GM23248 (cell line): ENCODE measurements around the gene CD109. TPM values are rescaled to one million over a fixed set of nuclear protein-coding genes. Genes with fewer than 3 reads are reported as not detected.

ENCODE experiments used
- DNase-seq: peaks from one replicate; pipeline ENCODE4 v3.0.0-alpha.2; 2015
- H2AFZ ChIP-seq: fragments of 200-600 bp; sonication (generic); 2 replicates; pipeline ENCODE4 v1.6.1; 2016; ENCODE audit warnings: antibody characterized with exemption
- H3F3A ChIP-seq: fragments of 200-600 bp; sonication (generic); 2 replicates; pipeline ENCODE4 v1.6.1; 2016; ENCODE audit warnings: mild to moderate bottlenecking, antibody characterized with exemption, mixed run types; ENCODE audit not compliant: insufficient read depth
- H3K27ac ChIP-seq: fragments of 200-600 bp; sonication (generic); 2 replicates; pipeline ENCODE4 v1.5.1; 2016; ENCODE audit warnings: mild to moderate bottlenecking
- H3K27me3 ChIP-seq: fragments of 200-600 bp; sonication (generic); replicated peaks from 2 replicates; pipeline ENCODE4 v1.6.1; 2016; ENCODE audit warnings: mild to moderate bottlenecking; ENCODE audit not compliant: insufficient read depth
- H3K36me3 ChIP-seq: fragments of 200-600 bp; sonication (generic); 2 replicates; pipeline ENCODE4 v1.6.1; 2016; ENCODE audit warnings: low read depth, mild to moderate bottlenecking
- H3K4me1 ChIP-seq: fragments of 200-600 bp; sonication (generic); 2 replicates; pipeline ENCODE4 v1.6.1; 2016; ENCODE audit warnings: mild to moderate bottlenecking; ENCODE audit not compliant: insufficient read depth
- H3K4me2 ChIP-seq: fragments of 200-600 bp; sonication (generic); one replicate; pipeline ENCODE4 v1.6.1; 2016; ENCODE audit warnings: mild to moderate bottlenecking; ENCODE audit not compliant: unreplicated experiment
- H3K4me3 ChIP-seq: fragments of 200-600 bp; sonication (generic); 2 replicates; pipeline ENCODE4 v1.5.1; 2016; ENCODE audit warnings: mild to moderate bottlenecking
- H3K79me2 ChIP-seq: fragments of 200-600 bp; sonication (generic); 2 replicates; pipeline ENCODE4 v1.6.1; 2016; ENCODE audit warnings: mild to moderate bottlenecking; ENCODE audit not compliant: insufficient read depth
- H3K9ac ChIP-seq: fragments of 200-600 bp; sonication (generic); 2 replicates; pipeline ENCODE4 v1.6.1; 2016; ENCODE audit warnings: mild to moderate bottlenecking
- H3K9me2 ChIP-seq: fragments of 200-600 bp; sonication (generic); 2 replicates; pipeline ENCODE4 v1.6.1; 2016; ENCODE audit warnings: mixed run types, mild to moderate bottlenecking, moderate library complexity; ENCODE audit not compliant: insufficient read depth
- H3K9me3 ChIP-seq: fragments of 200-600 bp; sonication (generic); one replicate; pipeline ENCODE4 v1.6.1; 2017; ENCODE audit warnings: low read depth
- H4K20me1 ChIP-seq: fragments of 200-600 bp; sonication (generic); 2 replicates; pipeline ENCODE4 v1.6.0; 2016; ENCODE audit not compliant: insufficient read depth
- EZH2 ChIP-seq: fragments of 200-600 bp; sonication (generic); IDR thresholded peaks from 2 replicates; pipeline ENCODE4 v1.6.1; 2018; ENCODE audit warnings: antibody characterized with exemption, mild to moderate bottlenecking; ENCODE audit not compliant: insufficient read depth, poor library complexity, severe bottlenecking
- EZH2phosphoT487 ChIP-seq: fragments of 200-600 bp; sonication (generic); IDR thresholded peaks from 2 replicates; pipeline ENCODE4 v1.6.1; 2018; ENCODE audit warnings: antibody characterized with exemption, moderate library complexity, mild to moderate bottlenecking, low read depth; ENCODE audit not compliant: insufficient read depth
- WGBS, 2 experiments: methylation state at CpG; one replicate each; pipeline ENCODE4 v1.1.6; 2015 to 2017; ENCODE audit warnings: low lambda C conversion rate in 2 of 2, low coverage in 1 of 2; ENCODE audit errors: missing lambda C conversion rate in 2 of 2; 5-methylcytosine and 5-hydroxymethylcytosine counted together
- in situ Hi-C: fragments of 300-500 bp; cut with MboI; formaldehyde crosslinking; loops from 2 replicates; pipeline ENCODE4 v1.15.0; 2020
- polyA plus RNA-seq: library from polyadenylated mRNA; unstranded; fragments of >200 nt; fragmentation: Nextera tagmentation; extraction: Ambion mirVana; gene quantifications from 2 replicates; pipeline ENCODE4 v1.2.1, GENCODE V29; 2016
- total RNA-seq: library from RNA; depleted of rRNA; stranded (reverse); fragments of >200 nt; shearing (Covaris generic); gene quantifications from 2 replicates; pipeline ENCODE4 v1.2.3, GENCODE V29; 2014

CD109 gene
- total and polyA plus RNA-seq, 2 experiments from 2014 or later = 31.3 to 68.6 TPM

GRCh38 chr6:73653571-73654424, 42.2 kb upstream of the CD109 start, which contains the start of gene SLC17A5:
SLC17A5 (minus strand) TSS chr6:73653992; CDS start chr6:73653886, 106 bp downstream.
- Histone ChIP-seq H3K9ac (peak within 1 kb of the TSS; percentile 98), H3K27ac (peak within 1 kb of the TSS; percentile 81), H4K20me1 (no peaks in the 10 kb centered on the region), H3K27me3 (no peaks in the 10 kb centered on the region), H3K79me2 (peaks cover 17% of the 10 kb centered on the region), H3K9me3 (no peaks in the 10 kb centered on the region), H2AFZ (peak within 1 kb of the TSS; percentile 91), H3K4me2 (peak within 1 kb of the TSS; percentile 94), H3K9me2 (no peaks in the 10 kb centered on the region), H3K36me3 (no peaks in the 10 kb centered on the region), H3K4me3 (peak within 1 kb of the TSS; percentile 84), H3K4me1 (0 out of 2 replicates have a peak, but pooled peaks cover 2% of the 10 kb centered on the region), H3F3A (no peaks in the 10 kb centered on the region)
- in situ Hi-C loops = no loop called here
- no peak for TF ChIP-seq EZH2phosphoT487
- TF ChIP-seq EZH2 = no peak
- WGBS, 2 experiments = 0 to 1% methylated on average over 53 to 65 of the region's 90 CpGs
- peak; percentile 98 for DNase-seq

GRCh38 chr6:73655341-73655917, 40.6 kb upstream of the CD109 start:
- peak; percentile 13 for DNase-seq
- H3K79me2 ChIP-seq = peaks cover 17% of the 10 kb centered on the region
- no peaks in the 10 kb centered on the region for H3K9me2 ChIP-seq
- peak overlapping the region; percentile 98 for H3K9ac ChIP-seq
- TF ChIP-seq EZH2phosphoT487 (no peak), EZH2 (no peak)
- no peaks in the 10 kb centered on the region for H3F3A ChIP-seq
- H3K4me2 ChIP-seq = peak overlapping the region; percentile 91
- no peaks in the 10 kb centered on the region for H4K20me1 ChIP-seq
- 74 to 80% methylated on average over 2 of the region's 2 CpGs for WGBS, 2 experiments
- in situ Hi-C loops = no loop called here
- H3K36me3 ChIP-seq = no peaks in the 10 kb centered on the region
- H3K27ac ChIP-seq = peak overlapping the region; percentile 81
- H3K27me3 ChIP-seq = no peaks in the 10 kb centered on the region
- H3K4me3 ChIP-seq = peak overlapping the region; percentile 84
- no peaks in the 10 kb centered on the region for H3K4me1 ChIP-seq
- H2AFZ ChIP-seq = peak overlapping the region; percentile 91
- no peaks in the 10 kb centered on the region for H3K9me3 ChIP-seq

GRCh38 chr6:73656531-73657145, 39.4 kb upstream of the CD109 start:
- Histone ChIP-seq H3K9me3 (no peaks in the 10 kb centered on the region), H3K9me2 (no peaks in the 10 kb centered on the region), H3F3A (no peaks in the 10 kb centered on the region), H3K9ac (no peak overlapping the region), H3K4me2 (no peak overlapping the region), H3K36me3 (no peaks in the 10 kb centered on the region), H3K4me3 (no peak overlapping the region), H3K27ac (no peak overlapping the region), H3K79me2 (peaks cover 15% of the 10 kb centered on the region), H3K27me3 (no peaks in the 10 kb centered on the region), H2AFZ (no peak overlapping the region), H3K4me1 (no peaks in the 10 kb centered on the region), H4K20me1 (no peaks in the 10 kb centered on the region)
- TF ChIP-seq EZH2 (no peak), EZH2phosphoT487 (no peak)
- in situ Hi-C loops = no loop called here
- 92 to 97% methylated on average over 2 of the region's 2 CpGs for WGBS, 2 experiments
- DNase-seq = no peak

- TF ChIP-seq EZH2phosphoT487 = no peak
- in situ Hi-C loops = no loop called here
- Histone ChIP-seq H2AFZ (no peak overlapping the region), H3K4me3 (no peak overlapping the region), H3K9me2 (no peaks in the 10 kb centered on the region), H3K4me1 (no peaks in the 10 kb centered on the region), H3K9ac (no peak overlapping the region), H3K36me3 (no peaks in the 10 kb centered on the region), H4K20me1 (no peaks in the 10 kb centered on the region), H3K9me3 (no peaks in the 10 kb centered on the region), H3K79me2 (peaks cover 9% of the 10 kb centered on the region), H3K27me3 (no peaks in the 10 kb centered on the region), H3F3A (no peaks in the 10 kb centered on the region), H3K4me2 (no peak overlapping the region), H3K27ac (no peak overlapping the region)
- WGBS, 2 experiments = 84 to 90% methylated on average over 3 of the region's 3 CpGs
- no peak for DNase-seq
Measured at GRCh38 chr6:73657201-73657600, 38.8 kb upstream of the CD109 start.
